Activated CD8-positive, alpha-beta memory T cell treated with anti-CD3 and anti-CD28 coated beads, Interleukin-2, amount 50 U/mL, for 48 hours (primary cell): ENCODE data around the gene ABHD16A.
A peak's percentile ranks its signal among the peaks of the same experiment; 100 is the strongest.

ENCODE experiments used
- DNase-seq: peaks from one replicate; pipeline ENCODE4 v3.0.0-alpha.2; 2020

The ABHD16A gene

GRCh38 chr6:31687860-31688693 lies 15.0 kb downstream of the ABHD16A start:
- DNase-seq = no peak

- no peak for DNase-seq
Measured at GRCh38 chr6:31687321-31687720, 15.8 kb downstream of the ABHD16A start.

- no peak for DNase-seq
Measured at GRCh38 chr6:31686483-31686882, 16.6 kb downstream of the ABHD16A start.

GRCh38 chr6:31683591-31683990 lies 19.5 kb downstream of the ABHD16A start:
- no peak for DNase-seq

GRCh38 chr6:31681135-31681671 lies 21.9 kb downstream of the ABHD16A start:
- DNase-seq = peak; percentile 76

GRCh38 chr6:31680226-31681134 lies 22.6 kb downstream of the ABHD16A start, which contains the start of gene LY6G5C:
Gene LY6G5C (minus strand): TSS chr6:31681067. CDS start chr6:31680373, 694 bp downstream.
- DNase-seq = peak; percentile 77

- no peak for DNase-seq
Measured at GRCh38 chr6:31677955-31678354, 25.2 kb downstream of the ABHD16A start.

- no peak for DNase-seq
Measured at GRCh38 chr6:31676904-31677303, 26.2 kb downstream of the ABHD16A start.

- DNase-seq = no peak
Measured at GRCh38 chr6:31676322-31676903, 26.7 kb downstream of the ABHD16A start.

- DNase-seq = no peak
Measured at GRCh38 chr6:31669676-31670075, 33.4 kb downstream of the ABHD16A start, which contains the start of gene LY6G5B. Gene LY6G5B (plus strand): TSS chr6:31669976. CDS start chr6:31670951, 975 bp downstream.

GRCh38 chr6:31666337-31666965 lies 36.7 kb downstream of the ABHD16A start:
- peak; percentile 60 for DNase-seq

- DNase-seq = peak; percentile 97
Measured at GRCh38 chr6:31665501-31666336, 37.4 kb downstream of the ABHD16A start, which contains the start of gene CSNK2B. Gene CSNK2B (plus strand): TSS chr6:31666080. CDS start chr6:31666832, 752 bp downstream.

GRCh38 chr6:31664790-31665500 lies 38.2 kb downstream of the ABHD16A start, which contains the start of gene GPANK1:
Gene GPANK1 (minus strand): TSS chr6:31664997. CDS start chr6:31664478, 519 bp downstream.
- peak; percentile 92 for DNase-seq

GRCh38 chr6:31663961-31664789 lies 38.9 kb downstream of the ABHD16A start:
- peak; percentile 63 for DNase-seq

- DNase-seq = no peak
Measured at GRCh38 chr6:31663126-31663960, 39.8 kb downstream of the ABHD16A start.

- no peak for DNase-seq
Measured at GRCh38 chr6:31662124-31662723, 40.9 kb downstream of the ABHD16A start.

- no peak for DNase-seq
Measured at GRCh38 chr6:31661262-31662123, 41.6 kb downstream of the ABHD16A start.
